Embryonic facial prominence (tissue), 1 donor: ENCODE measurements around the gene GON4L.
A peak's percentile ranks its signal among the peaks of the same experiment; 100 is the strongest.
"Not testable (repeated sequence)": the region's sequence is repeated elsewhere in the genome, so short reads cannot be mapped to it uniquely, and the experiment has no call there.

Source experiments
- DNase-seq: peaks from one replicate; pipeline ENCODE4 v3.0.0-alpha.2; 2016; ENCODE audit errors: extremely low spot score

The GON4L gene

GRCh38 chr1:155871390-155871789 lies 14.4 kb upstream of the GON4L start:
- no peak for DNase-seq

DNA sequence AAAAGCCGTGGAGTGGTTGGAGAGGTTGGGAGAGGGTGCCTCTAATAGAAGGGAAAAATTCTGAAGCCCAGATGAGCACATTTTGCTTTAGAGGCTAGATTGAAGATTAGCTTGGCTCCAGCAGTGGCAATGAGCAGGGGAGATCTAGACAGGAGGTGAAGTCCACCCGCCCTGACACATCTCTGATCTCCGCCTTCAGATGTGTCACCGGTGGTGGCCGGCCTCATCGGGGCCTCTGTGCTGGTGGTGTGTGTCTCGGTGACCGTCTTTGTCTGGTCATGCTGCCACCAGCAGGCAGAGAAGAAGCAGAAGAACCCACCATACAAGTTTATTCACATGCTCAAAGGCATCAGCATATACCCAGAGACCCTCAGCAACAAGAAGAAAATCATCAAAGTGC lies 10.8 kb upstream of the GON4L start:
- DNase-seq, result no peak

GRCh38 chr1:155864393-155864792 lies 7.4 kb upstream of the GON4L start:
- DNase-seq, result no peak

DNA sequence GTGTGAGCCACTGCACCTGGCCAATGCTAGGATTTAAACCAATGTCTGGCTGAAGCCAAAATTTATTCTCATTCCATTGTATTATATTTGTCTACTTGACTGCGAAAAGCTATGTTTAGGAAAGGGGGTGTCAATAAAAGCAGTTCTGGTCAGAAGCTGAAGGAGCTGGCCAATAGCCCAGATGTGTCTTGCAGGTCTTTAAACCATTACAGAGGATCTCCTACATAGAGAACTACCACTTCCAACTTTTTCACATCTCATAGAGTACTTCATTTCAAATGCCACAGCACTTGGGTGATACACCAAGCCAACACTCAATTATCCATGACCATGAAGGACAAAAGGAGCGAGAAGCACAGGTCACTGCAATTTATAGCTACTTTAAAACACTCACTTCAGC lies 4.9 kb upstream of the GON4L start:
- no peak for DNase-seq

DNA sequence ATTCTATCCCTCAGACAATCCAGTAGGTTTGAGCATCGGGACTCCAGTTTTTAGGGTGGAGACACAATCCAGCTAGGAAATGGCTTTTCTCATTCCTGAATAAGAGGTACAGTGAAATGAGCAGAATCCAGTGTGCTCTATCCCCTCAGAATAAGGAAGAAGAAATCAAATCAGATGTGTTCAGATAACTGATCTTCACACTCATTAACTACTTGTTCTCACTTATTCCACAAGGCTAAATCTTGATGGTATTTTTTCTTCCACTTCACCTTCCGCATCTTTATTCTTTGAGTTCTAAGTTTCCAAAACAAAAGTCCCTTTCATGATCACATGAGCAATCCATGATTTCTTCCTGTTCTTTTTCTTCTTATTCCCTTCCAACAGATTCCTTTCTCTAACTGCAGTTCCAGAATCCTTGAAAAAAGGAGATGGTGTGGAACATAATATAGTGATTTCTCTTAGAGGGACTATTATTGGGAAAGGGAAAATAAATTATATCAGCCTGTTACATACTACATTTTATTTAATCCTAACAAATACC lies 4.0 kb upstream of the GON4L start:
- no peak for DNase-seq

DNA sequence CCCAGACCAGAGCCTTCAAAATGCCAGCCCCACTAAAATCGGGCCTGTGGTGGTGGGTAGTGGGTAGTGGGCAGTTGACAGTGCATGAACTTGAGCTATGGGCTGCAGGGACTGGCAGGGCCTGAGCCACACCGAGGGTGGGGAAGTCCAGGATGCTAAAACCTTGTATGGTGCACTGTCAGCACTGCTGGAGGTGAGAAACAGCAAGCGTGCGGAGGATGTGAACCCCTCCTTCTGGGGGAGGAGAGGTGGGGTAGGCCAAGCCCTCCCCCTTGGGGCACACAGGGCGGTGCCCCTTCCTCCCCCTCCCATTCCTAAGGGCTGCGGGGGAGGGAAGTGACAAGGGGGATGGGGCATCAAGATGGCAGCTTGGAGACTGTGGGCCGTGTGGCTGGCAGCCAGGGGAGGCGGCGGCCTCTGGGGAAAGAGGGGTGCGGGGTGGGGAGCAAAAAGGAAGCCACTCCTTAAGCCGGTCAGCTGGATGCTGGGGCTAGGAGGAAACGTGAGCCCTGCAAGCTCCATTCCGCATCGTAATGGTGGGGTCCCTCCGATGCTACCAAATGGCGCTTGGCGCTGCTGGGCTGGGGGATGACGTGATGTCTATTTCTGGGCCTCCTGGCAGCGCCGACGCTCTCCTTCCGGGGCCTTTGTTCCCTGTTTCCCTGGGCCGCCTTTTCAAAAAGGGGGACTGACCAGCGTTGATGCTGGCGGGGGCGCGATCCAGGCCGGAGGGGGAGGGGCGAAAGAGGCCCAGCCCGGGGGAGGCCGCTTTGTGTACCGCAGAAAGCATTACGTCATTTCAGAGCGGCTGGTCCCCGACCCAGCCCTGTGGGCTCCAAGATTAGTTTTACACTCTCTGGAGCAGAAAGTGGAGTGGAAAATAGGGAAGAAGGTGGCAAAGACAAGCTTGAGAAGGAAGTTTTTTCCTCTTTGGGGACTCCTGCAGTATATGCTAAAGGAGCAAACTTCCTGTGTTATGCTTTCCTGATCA lies 3.2 kb upstream of the GON4L start:
- DNase-seq, result peak; percentile 62

DNA sequence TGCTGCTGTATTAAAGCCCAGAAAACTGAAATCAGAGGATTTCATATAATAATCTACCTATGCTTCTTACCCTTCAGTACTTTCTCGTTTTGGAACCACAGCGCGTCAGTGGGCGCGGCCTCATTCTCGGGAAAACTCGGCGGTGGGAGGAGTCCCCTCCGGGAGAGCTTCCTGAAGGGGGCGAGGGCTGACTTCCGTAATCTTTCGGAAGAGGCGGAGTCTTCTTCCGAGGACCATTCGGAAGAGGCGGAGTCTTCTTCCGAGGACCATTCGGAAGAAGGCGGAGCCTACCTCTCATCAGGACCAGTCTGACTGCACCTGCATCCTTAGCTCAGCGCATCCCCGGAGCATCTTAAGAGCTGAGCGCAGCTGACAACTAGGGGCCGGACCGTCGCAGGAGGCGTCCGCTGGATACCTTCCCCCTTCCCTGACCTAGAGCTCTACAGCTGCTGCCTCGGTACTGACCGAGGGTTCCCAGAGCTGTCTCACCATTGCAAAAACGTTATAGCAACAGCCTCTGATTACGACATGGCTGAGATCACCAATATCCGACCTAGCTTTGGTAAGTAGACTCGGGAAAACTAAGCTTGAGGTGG lies 2.3 kb upstream of the GON4L start, which contains the start of gene SYT11:
Gene SYT11, plus strand, starts transcription at position 334 of the 596 bp plus-strand sequence. Its CDS starts 195 bp downstream, at position 529.
- peak; percentile 94 for DNase-seq

DNA sequence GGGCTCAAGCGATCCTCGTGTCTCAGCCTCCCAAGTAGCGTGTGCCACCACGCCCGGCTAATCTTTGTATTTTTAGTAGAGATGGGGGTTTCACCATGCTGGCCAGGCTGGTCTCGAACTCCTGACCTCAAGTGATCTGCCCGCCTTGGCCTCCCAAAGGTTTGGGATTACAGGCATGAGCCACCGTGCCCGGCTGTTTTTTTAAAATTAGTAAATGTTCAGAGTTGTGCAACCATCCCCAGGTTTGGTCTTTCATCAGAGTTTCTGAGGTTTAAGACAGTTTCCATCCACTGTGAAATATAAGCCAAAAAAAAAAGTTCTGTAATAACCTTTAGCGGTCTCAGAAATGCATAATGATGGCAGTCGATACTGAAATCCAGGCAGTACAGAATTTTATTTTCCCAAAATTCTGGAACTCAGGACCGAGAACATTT lies 1.8 kb upstream of the GON4L start:
- no peak for DNase-seq

- no peak for DNase-seq
Observed at GRCh38 chr1:155856257-155856974, 598 bp downstream of the GON4L start.

GRCh38 chr1:155850345-155850744 lies 6.7 kb downstream of the GON4L start:
- no peak for DNase-seq

GRCh38 chr1:155847823-155848529 lies 9.0 kb downstream of the GON4L start:
- DNase-seq, result no peak

DNA sequence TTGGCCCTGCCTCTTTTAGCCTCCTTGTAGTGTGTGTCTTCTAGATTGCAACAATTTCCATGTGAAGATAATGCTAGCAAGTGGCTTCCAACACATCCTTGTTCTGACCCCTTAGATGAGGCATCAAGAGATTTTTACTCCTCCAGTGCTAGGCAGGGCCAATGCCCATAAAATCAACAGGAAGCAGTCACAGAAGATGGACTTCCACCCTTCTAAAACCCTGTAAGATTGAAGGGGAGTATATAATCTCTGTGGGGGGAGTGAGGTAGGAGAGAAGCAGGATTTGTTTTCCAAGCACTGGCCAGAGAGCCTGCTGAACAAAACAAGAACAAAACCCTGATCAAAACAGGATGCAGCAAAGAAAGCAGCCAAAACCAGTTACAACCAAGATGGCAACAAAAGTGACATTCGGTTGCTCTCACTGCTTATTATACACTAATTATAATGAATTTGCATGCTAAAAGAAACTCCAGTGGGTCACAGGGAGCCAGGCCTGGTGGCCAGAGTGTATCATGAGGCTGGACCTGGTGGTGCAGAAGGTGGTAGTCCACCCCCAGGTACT lies 12.1 kb downstream of the GON4L start:
- no peak for DNase-seq

GRCh38 chr1:155840386-155840785 lies 16.6 kb downstream of the GON4L start:
- DNase-seq, result no peak

DNA sequence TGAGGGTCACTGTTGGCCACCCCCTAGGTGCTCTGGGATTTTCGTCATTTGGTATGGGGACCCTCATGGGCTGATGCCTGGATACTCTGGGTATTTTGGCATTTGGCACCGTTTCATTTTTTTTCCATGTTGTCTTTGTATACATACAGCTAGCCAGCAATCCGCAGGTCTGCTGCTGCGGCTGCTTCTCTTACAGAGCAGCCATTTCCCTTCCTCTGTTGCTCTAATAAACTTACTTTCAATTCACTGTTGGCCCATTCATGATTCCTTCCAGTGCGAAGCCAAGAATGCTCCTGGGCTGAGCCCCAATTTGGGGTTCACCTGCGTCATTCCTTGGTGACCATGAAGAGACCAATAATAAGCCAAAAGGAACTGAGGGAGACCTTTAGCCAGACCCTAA lies 21.5 kb downstream of the GON4L start:
- DNase-seq, result no peak

- DNase-seq, result not testable (repeated sequence)
Observed at GRCh38 chr1:155834927-155835399, 22.1 kb downstream of the GON4L start.

DNA sequence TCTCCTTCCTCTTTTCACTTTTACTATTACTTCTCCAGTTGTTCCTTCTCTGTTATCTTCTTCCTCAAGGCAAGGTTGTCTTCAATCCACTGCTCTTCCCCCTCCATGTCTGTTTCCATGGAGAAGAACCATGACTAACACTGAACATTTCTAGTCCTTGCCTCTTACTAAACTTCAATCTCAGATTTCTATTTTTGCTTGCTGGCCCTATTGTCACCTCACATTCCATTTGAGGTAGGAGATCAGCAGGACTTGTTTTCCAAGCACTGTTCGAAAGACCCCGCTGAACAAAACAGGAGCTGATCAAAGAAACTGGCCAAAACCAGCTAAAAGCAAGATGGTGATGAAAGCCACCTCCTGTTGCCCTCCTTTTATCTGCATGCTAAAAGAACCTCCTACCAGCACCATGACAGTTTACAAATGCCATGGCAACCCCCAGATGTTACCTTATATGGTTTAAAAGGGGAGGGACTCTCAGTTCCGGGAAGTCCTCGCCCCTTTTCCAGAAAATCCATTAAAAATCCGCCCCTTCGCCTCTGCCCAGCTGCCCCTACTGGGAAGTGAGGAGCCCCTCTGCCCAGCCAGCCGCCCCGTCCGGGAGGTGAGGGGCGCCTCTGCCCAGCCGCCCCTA lies 22.6 kb downstream of the GON4L start:
- DNase-seq, result no peak

DNA sequence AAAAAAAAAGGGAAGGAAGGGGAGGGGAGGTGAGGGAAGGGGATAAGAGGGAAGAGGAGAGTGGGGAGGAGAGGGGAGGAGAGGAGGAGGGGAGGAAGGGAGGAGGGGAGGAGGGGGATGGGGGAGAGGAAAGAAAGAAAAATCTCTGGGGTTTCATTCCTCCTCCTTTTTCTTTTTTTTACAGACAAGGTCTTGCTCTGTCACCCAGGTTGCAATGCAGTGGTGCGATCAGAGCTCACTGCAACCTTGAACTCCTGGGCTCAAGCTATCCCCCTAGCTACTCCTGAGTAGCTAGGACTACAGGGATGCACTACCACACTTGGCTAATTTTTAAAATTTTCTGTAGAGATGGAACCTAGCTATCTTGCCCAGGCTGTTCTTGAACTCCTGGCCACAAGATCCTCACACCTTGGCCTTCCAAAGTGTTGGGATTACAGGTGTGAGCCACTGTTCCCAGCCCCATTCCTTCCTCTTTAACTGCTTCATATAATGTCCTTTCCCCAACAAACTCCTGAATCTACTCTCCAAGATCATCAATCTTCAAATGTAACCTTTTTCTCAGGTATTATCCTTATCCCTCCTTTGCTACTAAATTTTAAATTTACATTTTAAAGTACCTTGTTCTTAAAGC lies 23.2 kb downstream of the GON4L start:
- no peak for DNase-seq

DNA sequence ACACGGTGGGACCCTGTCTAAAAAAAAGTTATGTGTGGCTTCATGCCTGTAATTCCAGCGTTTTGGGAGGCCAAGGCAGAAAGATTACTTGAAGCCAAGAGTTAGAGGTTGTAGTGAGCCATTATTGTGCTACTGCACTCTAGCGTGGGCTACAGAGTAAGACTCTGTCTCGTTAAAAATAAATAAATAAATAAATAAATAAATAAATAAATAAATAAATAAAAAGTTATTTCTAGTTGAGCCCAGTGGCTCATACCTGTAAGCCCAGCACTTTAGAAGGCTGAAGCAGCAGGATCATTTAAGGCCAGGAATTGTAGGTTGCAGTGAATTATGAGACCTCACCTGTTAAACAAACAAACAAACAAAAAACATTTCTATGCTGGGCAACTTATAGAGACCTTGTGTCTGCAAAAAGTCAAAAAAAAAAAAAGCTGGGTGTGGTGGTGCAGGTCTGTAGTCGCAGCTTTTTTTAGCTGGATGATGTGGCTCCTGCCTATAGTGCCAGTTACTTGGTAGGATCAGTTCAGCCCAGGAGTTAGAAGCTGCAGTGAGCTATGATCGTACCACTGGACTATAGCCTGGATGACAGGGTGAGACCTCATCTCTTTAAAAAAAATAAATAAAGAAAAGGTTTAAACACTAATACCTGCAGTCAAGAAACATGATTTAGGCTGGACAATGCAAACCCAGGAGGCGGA lies 25.6 kb downstream of the GON4L start:
- no peak for DNase-seq

- no peak for DNase-seq
Observed at GRCh38 chr1:155827450-155827849, 29.6 kb downstream of the GON4L start.
